ENCODE measurements around the gene DDIT4. TPM values are rescaled to one million over a fixed set of nuclear protein-coding genes. Genes with fewer than 3 reads are reported as not detected.

DDIT4 gene
- total and polyA plus RNA-seq, 2 of the 8 experiments (the other 6 are each of a cell fraction or from before 2014, with no cell fraction given) = 47.4 to 108 TPM

DNA sequence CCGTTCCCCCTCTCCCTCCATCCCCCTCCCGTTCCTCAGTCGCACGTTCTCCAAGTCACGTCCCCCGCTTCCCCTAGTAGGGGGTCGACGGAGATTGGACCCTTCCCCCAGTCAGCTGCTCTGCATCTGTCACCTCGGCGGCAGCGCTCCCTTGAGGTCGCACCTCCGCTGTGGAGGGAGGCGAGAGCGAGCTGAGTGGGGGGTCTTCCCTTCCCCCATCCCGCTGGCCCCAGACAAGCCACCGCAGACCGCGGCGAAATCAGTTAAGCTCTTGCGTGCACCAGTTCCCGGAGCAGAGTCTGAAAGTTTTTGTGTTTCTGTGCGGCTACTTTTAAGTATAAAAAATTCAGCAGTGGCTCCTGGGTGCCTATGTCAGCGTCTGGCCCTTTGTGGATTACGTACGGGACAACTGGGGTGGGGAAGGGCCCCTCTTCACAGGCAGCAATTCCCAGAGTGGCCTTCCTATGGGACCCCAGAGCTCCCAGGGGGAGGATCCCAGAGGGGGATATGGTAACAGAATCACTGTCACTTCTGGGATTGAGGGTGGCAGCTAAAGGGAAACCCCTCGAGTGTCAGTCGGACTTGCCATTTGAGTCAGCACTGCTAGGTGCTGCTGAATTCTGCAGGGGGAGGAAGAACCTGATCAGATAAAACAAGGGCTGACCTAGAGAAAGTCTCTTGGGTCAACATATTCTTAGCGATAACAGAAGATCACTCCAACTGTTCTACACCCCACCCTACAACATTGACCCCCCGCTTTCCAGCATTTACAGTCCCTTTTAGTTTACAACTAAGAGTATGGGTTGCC, 12.5 kb upstream of the DDIT4 start:
- FAIRE-seq = no peak
- Histone ChIP-seq H3K4me3 (ENCODE audit: extremely low read depth in 1 of 4, insufficient read depth in 2 of 4, low read depth in 3 of 4, low read length in 4 of 4) (peak overlapping the region; percentile 31 to 56 (median 46); a peak in 7 of 8 replicates), H3K27me3 (replicated peaks in 1 of 4; ENCODE audit: control insufficient read depth in 3 of 4, extremely low read depth in 1 of 4, insufficient read depth in 3 of 4, low read length in 3 of 4) (no peaks in the 10 kb centered on the region), H2BK5ac (ENCODE audit: low read depth, low read length) (peak overlapping the region; percentile 96), H3K4ac (replicated peaks; ENCODE audit: insufficient read length, low read depth, low read length) (peak overlapping the region; percentile 73), H3K23me2 (ENCODE audit: low read depth, low read length) (peaks cover 4% of the 10 kb centered on the region; the same call in 1 of the 2 replicates), H3K79me2 (ENCODE audit: control insufficient read depth in 1 of 2, insufficient read depth in 2 of 2, low read length in 2 of 2) (no peaks in the 10 kb centered on the region), H3K9me3 (ENCODE audit: insufficient read depth in 2 of 2, low read depth in 1 of 2, low read length in 1 of 2) (no peaks in the 10 kb centered on the region), H2AK5ac (ENCODE audit: low read depth, low read length) (no peak overlapping the region), H2AFZ (ENCODE audit: low read length) (no peak overlapping the region), H3K4me2 (ENCODE audit: insufficient read depth in 1 of 2, low read depth in 2 of 2, low read length in 2 of 2) (peak overlapping the region; percentile 70 to 74), H4K8ac (ENCODE audit: extremely low read depth, insufficient read depth, low read length) (peak overlapping the region; percentile 75; the same call in 1 of the 2 replicates), H3K4me1 (replicated peaks in 1 of 4; ENCODE audit: control insufficient read depth in 3 of 4, insufficient read depth in 4 of 4, low read length in 3 of 4) (peaks cover 17 to 36% (median 26%) of the 10 kb centered on the region in 4 experiments), H3K36me3 (ENCODE audit: control insufficient read depth in 2 of 4, insufficient read depth in 4 of 4, low read length in 3 of 4) (no peaks in the 10 kb centered on the region), H3K14ac (ENCODE audit: insufficient read length) (no peak overlapping the region), H4K91ac (replicated peaks; ENCODE audit: insufficient read length, low read length) (peak overlapping the region; percentile 71), H3K56ac (replicated peaks; ENCODE audit: insufficient read length, low read depth, low read length) (peak overlapping the region; percentile 24), H2BK20ac (ENCODE audit: low read length) (peak overlapping the region; percentile 99), H3K23ac (ENCODE audit: insufficient read length) (no peak overlapping the region), H4K20me1 (replicated peaks in 1 of 2; ENCODE audit: control insufficient read depth in 1 of 2, insufficient read depth in 2 of 2, low read length in 2 of 2) (no peaks in the 10 kb centered on the region), H2BK15ac (ENCODE audit: low read length) (no peak overlapping the region), H3K18ac (ENCODE audit: extremely low read depth, low read length) (peak overlapping the region; percentile 88; the same call in 1 of the 2 replicates), H3K9ac (replicated peaks in 1 of 4; ENCODE audit: extremely low read depth in 1 of 4, low read depth in 3 of 4, low read length in 3 of 4) (peak overlapping the region in 3 of 4 experiments; percentile 40 to 45 (median 43); a peak in 4 of 7 replicates), H2BK120ac (replicated peaks; ENCODE audit: low read depth, low read length) (peak overlapping the region; percentile 62), H3K79me1 (ENCODE audit: low read depth, low read length) (no peaks in the 10 kb centered on the region), H2BK12ac (ENCODE audit: low read depth, low read length) (peak overlapping the region; percentile 93), H4K5ac (ENCODE audit: insufficient read length, low read depth, low read length) (peak overlapping the region; percentile 51), H3K27ac (ENCODE audit: low read depth, low read length) (peak overlapping the region; percentile 48)
- DNase-seq (ENCODE audit: low read depth in 1 of 2, low spot score in 2 of 2) = no peak
- 6% methylated on average over 25 of the region's 30 CpGs; no CpG with 5 or more reads in 1 of the 2 experiments for whole genome bisulfite sequencing, 2 experiments (ENCODE audit: extremely low coverage in 1 of 2, insufficient coverage in 1 of 2, insufficient read length in 1 of 2, insufficient replicate concordance in 2 of 2, low coverage in 1 of 2, low lambda C conversion rate in 2 of 2, missing lambda C conversion rate in 1 of 2)
- POLR2A ChIA-PET (ENCODE audit: partially characterized antibody) = interaction anchor here (0.5 to 24.2 kb wide), 26 partner anchors 10 to 121 kb away, joined by 3 to 673 read pairs (median 4); partner anchors contain the start of genes ANAPC16, DDIT4 and DNAJB12
- CTCF ChIA-PET (ENCODE audit: partially characterized antibody) = interaction anchor here (0.6 to 4.4 kb wide), 8 partner anchors 12 to 76 kb away, joined by 4 to 39 read pairs (median 6); partner anchors contain the start of gene DDIT4
- no peak for TF ChIP-seq CBX8 (IDR thresholded peaks at IDR 0.05; ENCODE audit: borderline replicate concordance, low read depth, low read length)
- TF ChIP-seq EZH2 (IDR thresholded peaks at IDR 0.05; ENCODE audit: low read depth, low read length, severe bottlenecking) = no peak
- 0 out of 2 replicates have a peak, but pooled peaks have one; percentile 7 for TF ChIP-seq SP1 (IDR thresholded peaks at IDR 0.05; ENCODE audit: low read depth, low read length)
- TF ChIP-seq EP300 (IDR thresholded peaks at IDR 0.05; ENCODE audit: borderline replicate concordance in 1 of 2, low read depth in 2 of 2, low read length in 2 of 2) = peak in 1 of 2 experiments; percentile 14; a peak in 1 of 3 replicates
- TF ChIP-seq HDAC2 (IDR thresholded peaks at IDR 0.05; ENCODE audit: borderline replicate concordance in 1 of 2, low read depth in 2 of 2, low read length in 2 of 2) = 0 out of 4 replicates have a peak, but pooled peaks of 1 of the 2 experiments have one; percentile 11
- TF ChIP-seq ATF2 (IDR thresholded peaks at IDR 0.05; ENCODE audit: low read length) = peak; percentile 17; the same call in 1 of the 2 replicates
- peak; percentile 1; the same call in 1 of the 2 replicates for TF ChIP-seq EGR1 (IDR thresholded peaks at IDR 0.05; ENCODE audit: borderline replicate concordance, low read depth, low read length)
- TF ChIP-seq CBX5 (IDR thresholded peaks at IDR 0.05; ENCODE audit: low read depth, low read length) = no peak

Measured in H1 (cell line).